ENCODE measurements around the gene RASSF5.

The RASSF5 gene

DNA sequence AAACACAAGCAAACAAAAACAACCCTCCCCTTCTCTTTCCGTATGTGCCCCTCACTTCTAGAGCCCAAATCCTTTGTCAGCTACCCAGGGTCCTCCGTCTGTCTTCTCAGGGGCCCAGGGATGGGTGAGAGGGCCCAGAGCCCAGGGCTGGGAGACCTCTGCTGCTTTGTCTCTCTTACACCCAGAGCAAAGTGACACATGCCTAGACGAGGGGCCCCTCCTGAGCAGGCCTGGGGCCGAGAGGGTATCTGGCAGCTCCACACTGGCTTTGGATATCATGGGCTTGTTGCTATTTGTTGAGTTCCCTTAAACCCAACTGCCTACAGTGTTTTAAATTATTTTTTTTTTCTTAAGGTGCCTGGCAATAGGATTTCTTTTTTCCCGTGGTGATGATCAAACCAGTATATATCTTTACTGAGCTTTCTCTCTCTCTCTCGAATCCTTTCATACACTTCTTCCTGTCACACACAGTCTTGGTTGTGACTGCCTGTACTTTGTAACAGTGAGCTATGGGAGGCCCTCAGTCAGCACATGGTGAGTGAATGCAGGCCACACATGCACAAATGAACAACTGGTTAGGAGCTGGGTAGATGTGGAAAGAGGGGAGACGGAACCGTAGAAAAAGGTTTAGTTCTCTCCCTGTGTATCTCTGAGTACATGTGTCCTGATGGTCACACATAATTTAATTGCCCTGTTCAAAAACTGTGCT, 14.5 kb downstream of the RASSF5 start:
- DNase-seq (ENCODE audit: low spot score) (no peak), ATAC-seq (ENCODE audit: low read depth) (no peak)
- Histone ChIP-seq H3K4me3 (ENCODE audit: severe bottlenecking) (no peak overlapping the region), H3K9me3 (ENCODE audit: severe bottlenecking) (no peaks in the 10 kb centered on the region), H3K27ac (ENCODE audit: poor library complexity, severe bottlenecking) (no peak overlapping the region), H3K27me3 (ENCODE audit: insufficient read depth, poor library complexity, severe bottlenecking) (no peaks in the 10 kb centered on the region), H3K4me1 (ENCODE audit: insufficient read depth, poor library complexity, severe bottlenecking) (peaks cover 11% of the 10 kb centered on the region), H3K36me3 (ENCODE audit: low read depth) (no peaks in the 10 kb centered on the region)
- TF ChIP-seq, protein P1, sequence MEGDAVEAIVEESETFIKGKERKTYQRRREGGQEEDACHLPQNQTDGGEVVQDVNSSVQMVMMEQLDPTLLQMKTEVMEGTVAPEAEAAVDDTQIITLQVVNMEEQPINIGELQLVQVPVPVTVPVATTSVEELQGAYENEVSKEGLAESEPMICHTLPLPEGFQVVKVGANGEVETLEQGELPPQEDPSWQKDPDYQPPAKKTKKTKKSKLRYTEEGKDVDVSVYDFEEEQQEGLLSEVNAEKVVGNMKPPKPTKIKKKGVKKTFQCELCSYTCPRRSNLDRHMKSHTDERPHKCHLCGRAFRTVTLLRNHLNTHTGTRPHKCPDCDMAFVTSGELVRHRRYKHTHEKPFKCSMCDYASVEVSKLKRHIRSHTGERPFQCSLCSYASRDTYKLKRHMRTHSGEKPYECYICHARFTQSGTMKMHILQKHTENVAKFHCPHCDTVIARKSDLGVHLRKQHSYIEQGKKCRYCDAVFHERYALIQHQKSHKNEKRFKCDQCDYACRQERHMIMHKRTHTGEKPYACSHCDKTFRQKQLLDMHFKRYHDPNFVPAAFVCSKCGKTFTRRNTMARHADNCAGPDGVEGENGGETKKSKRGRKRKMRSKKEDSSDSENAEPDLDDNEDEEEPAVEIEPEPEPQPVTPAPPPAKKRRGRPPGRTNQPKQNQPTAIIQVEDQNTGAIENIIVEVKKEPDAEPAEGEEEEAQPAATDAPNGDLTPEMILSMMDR (IDR thresholded peaks at IDR 0.05; ENCODE audit: poor library complexity, severe bottlenecking) = no peak

DNA sequence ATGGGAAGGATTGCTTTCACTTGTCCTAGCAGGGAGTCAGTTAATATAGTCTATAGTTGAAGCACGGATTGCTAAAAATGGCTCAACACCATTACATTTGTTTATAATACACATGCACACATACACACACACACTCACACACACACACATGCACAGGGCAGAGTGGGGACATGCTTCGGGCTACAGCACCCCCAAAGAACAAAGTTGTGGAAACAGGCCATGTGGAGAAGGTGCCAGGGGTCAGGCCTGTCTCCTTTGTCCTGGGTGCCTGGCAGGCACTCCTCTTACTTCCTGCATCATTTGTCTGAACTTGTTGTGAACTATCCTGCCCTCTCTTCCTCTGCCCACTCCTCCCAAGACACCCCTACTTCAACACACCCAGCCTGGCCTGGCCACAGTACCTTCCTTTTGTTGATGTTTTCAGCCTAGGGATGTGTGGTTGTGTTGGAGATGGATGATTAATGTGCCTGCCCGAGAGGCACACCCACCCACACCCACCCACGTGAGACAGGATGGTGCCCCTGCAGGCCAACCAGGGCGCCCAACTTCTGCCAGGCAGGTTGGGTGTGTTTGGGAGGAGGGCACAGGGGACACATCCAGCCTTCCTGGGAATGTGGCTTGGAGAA, 17.5 kb downstream of the RASSF5 start:
- H3K4me3 ChIP-seq (ENCODE audit: severe bottlenecking) = no peak overlapping the region
- DNase-seq (ENCODE audit: low spot score) (no peak), ATAC-seq (ENCODE audit: low read depth) (peak; percentile 90)
- no peaks in the 10 kb centered on the region for H3K36me3 ChIP-seq (ENCODE audit: low read depth)
- peaks cover 11% of the 10 kb centered on the region for H3K4me1 ChIP-seq (ENCODE audit: insufficient read depth, poor library complexity, severe bottlenecking)
- TF ChIP-seq, protein P1 (IDR thresholded peaks at IDR 0.05; ENCODE audit: poor library complexity, severe bottlenecking) = peak; percentile 14
- H3K27ac ChIP-seq (ENCODE audit: poor library complexity, severe bottlenecking) = peak overlapping the region; percentile 48
- H3K27me3 ChIP-seq (ENCODE audit: insufficient read depth, poor library complexity, severe bottlenecking) = no peaks in the 10 kb centered on the region
- H3K9me3 ChIP-seq (ENCODE audit: severe bottlenecking) = no peaks in the 10 kb centered on the region

DNA sequence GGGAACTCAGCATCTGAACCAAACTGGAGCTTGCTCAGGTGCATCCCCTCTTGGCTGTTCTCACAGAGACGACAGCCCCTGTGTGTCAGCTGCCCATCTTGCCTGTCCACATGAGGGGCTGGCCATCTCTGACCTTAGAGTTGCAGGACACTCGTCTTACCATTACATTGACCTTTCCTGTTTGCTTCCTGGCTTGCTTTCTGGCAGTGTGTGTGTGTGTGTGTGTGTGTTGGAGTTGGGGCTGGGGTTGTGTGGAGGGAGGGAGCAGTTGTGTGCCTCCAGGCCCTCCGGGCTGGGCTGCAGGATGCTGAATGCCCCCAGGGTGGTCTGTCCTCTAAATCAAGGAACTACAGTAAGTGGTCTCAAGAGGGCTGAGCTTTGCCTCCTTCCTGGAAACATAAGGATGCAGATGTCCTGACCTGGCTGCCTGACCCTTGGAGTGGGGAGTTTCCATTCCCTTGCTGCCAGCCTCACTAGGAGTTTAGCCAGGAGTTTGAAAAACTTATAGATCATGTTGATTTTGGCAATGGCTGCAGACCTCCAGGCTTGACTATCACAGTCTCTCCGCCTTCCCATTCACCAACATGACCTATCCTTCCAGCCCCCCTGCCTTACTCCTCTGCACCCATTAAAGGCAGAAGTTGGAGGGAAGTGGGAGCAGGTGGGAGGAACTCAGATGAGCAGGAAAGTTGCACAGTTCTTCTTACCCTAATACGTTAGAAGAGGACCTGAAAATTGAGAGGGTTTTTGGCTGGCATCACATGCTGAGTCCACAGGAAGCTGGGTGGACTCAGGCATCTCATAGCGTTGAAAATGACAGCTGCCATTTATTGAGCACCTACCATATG, 19.0 kb downstream of the RASSF5 start:
- TF ChIP-seq, protein P1 (IDR thresholded peaks at IDR 0.05; ENCODE audit: poor library complexity, severe bottlenecking) = no peak
- H3K27ac ChIP-seq (ENCODE audit: poor library complexity, severe bottlenecking) = peak overlapping the region; percentile 48
- H3K9me3 ChIP-seq (ENCODE audit: severe bottlenecking) = no peaks in the 10 kb centered on the region
- DNase-seq (ENCODE audit: low spot score) (no peak), ATAC-seq (ENCODE audit: low read depth) (no peak)
- peaks cover 11% of the 10 kb centered on the region for H3K4me1 ChIP-seq (ENCODE audit: insufficient read depth, poor library complexity, severe bottlenecking)
- no peak overlapping the region for H3K4me3 ChIP-seq (ENCODE audit: severe bottlenecking)
- no peaks in the 10 kb centered on the region for H3K27me3 ChIP-seq (ENCODE audit: insufficient read depth, poor library complexity, severe bottlenecking)
- H3K36me3 ChIP-seq (ENCODE audit: low read depth) = no peaks in the 10 kb centered on the region

DNA sequence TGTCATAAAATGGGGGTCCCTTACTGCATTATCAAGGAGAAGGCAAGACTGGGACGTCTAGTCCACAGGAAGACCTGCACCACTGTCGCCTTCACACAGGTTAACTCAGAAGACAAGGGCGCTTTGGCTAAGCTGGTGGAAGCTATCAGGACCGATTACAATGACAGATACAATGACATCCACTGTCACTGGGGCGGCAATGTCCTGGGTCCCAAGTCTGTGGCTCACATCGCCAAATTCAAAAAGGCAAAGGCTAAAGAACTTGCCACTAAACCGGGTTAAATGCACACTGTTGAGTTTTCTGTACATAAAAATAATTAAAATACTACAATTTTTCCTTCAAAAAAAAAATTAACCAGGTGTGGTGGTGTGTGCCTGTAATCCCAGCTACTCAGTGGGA, 22.1 kb downstream of the RASSF5 start:
- H3K4me1 ChIP-seq (ENCODE audit: insufficient read depth, poor library complexity, severe bottlenecking) = peaks cover 11% of the 10 kb centered on the region
- no peak for DNase-seq (ENCODE audit: low spot score)
- H3K36me3 ChIP-seq (ENCODE audit: low read depth) = no peaks in the 10 kb centered on the region
- H3K27ac ChIP-seq (ENCODE audit: poor library complexity, severe bottlenecking) = no peak overlapping the region
- TF ChIP-seq, protein P1 (IDR thresholded peaks at IDR 0.05; ENCODE audit: poor library complexity, severe bottlenecking) = no peak
- H3K4me3 ChIP-seq (ENCODE audit: severe bottlenecking) = no peak overlapping the region
- no peak for ATAC-seq (ENCODE audit: low read depth)
- H3K27me3 ChIP-seq (ENCODE audit: insufficient read depth, poor library complexity, severe bottlenecking) = no peaks in the 10 kb centered on the region
- no peaks in the 10 kb centered on the region for H3K9me3 ChIP-seq (ENCODE audit: severe bottlenecking)
